Spleen (tissue), 7 donors: Measurements from ENCODE around the gene EXOSC7.

Experiments
- CTCF ChIP-seq, 11 experiments: fragments of 200-600 bp in 7 of 11; fragments of 450-650 bp in 4 of 11; sonication (generic) in 4 of 11; IDR thresholded peaks in 8 of 11; conservative IDR thresholded peaks in 3 of 11; 1 replicate in 7 of 11; 2 replicates in 4 of 11; pipeline versions ENCODE4 v1.4.0 to v1.8.0; 2016 to 2021; ENCODE audit warnings: antibody characterized with exemption in 11 of 11, inconsistent platforms in 4 of 11, mild to moderate bottlenecking in 1 of 11
- POLR2A ChIP-seq, 3 donors: fragments of 450-650 bp; IDR thresholded peaks; one replicate each; pipeline ENCODE4 v1.5.1; 2017; ENCODE audit warnings: antibody characterized with exemption in 3 of 3, mild to moderate bottlenecking in 1 of 3
- donor health status: DM: no; HTN: no; CAD: no; lungs with moderate emphysema.
- donor health status: DM: no; HTN: no; CAD: no.
- donor health status: DM: no; HTN: no; CAD: no.

GRCh38 chr3:44968447-44968858, 7.6 kb upstream of the EXOSC7 start:
- TF ChIP-seq CTCF (IDR thresholded peaks at IDR 0.05 in 8 of 11, conservative IDR thresholded peaks at IDR 0.05 in 3 of 11), result no peak
- TF ChIP-seq POLR2A (IDR thresholded peaks at IDR 0.05), result no peak
